ENCODE data around the gene AFF1.
"Not testable (repeated sequence)": the region's sequence is repeated elsewhere in the genome, so short reads cannot be mapped to it uniquely, and the experiment has no call there.

The AFF1 gene

GRCh38 chr4:86978709-86979108 is 43.9 kb downstream of the AFF1 start:
- FAIRE-seq = no peak

GRCh38 chr4:86980230-86980629 is 45.4 kb downstream of the AFF1 start:
- FAIRE-seq = no peak

GRCh38 chr4:86981789-86982188 is 47.0 kb downstream of the AFF1 start:
- no peak for FAIRE-seq

- peak; percentile 41 for FAIRE-seq
Observed at GRCh38 chr4:86985852-86986251, 51.0 kb downstream of the AFF1 start.

GRCh38 chr4:86989658-86990057 is 54.8 kb downstream of the AFF1 start:
- FAIRE-seq = not testable (repeated sequence)

GRCh38 chr4:86990510-86990909 is 55.7 kb downstream of the AFF1 start:
- FAIRE-seq = no peak

GRCh38 chr4:86991994-86992393 is 57.2 kb downstream of the AFF1 start:
- no peak for FAIRE-seq

- no peak for FAIRE-seq
Observed at GRCh38 chr4:86993909-86994681, 59.3 kb downstream of the AFF1 start.

GRCh38 chr4:86994686-86995085 is 59.9 kb downstream of the AFF1 start:
- no peak for FAIRE-seq

GRCh38 chr4:86996510-86996909 is 61.7 kb downstream of the AFF1 start:
- FAIRE-seq = not testable (repeated sequence)

GRCh38 chr4:86999136-86999643 is 64.4 kb downstream of the AFF1 start:
- no peak for FAIRE-seq

GRCh38 chr4:87002682-87003043 is 67.9 kb downstream of the AFF1 start:
- FAIRE-seq = no peak

GRCh38 chr4:87003266-87003665 is 68.5 kb downstream of the AFF1 start:
- no peak for FAIRE-seq

- no peak for FAIRE-seq
Observed at GRCh38 chr4:87005369-87005689, 70.5 kb downstream of the AFF1 start.

GRCh38 chr4:87005690-87006425 is 71.0 kb downstream of the AFF1 start:
- no peak for FAIRE-seq

GRCh38 chr4:87006426-87006675 is 71.5 kb downstream of the AFF1 start:
- no peak for FAIRE-seq

- no peak for FAIRE-seq
Observed at GRCh38 chr4:87006676-87007527, 72.1 kb downstream of the AFF1 start.

- FAIRE-seq = no peak
Observed at GRCh38 chr4:87007528-87008446, 73.0 kb downstream of the AFF1 start.

- FAIRE-seq = no peak
Observed at GRCh38 chr4:87009095-87009648, 74.4 kb downstream of the AFF1 start.

GRCh38 chr4:87010192-87010591 is 75.4 kb downstream of the AFF1 start:
- no peak for FAIRE-seq

- no peak for FAIRE-seq
Observed at GRCh38 chr4:87011340-87012034, 76.7 kb downstream of the AFF1 start.

Data from colon (tissue), 2 donors.